HG03045 (cell line): Measurements from ENCODE around the gene ANKRD13C.
"Not testable (repeated sequence)": the region's sequence is repeated elsewhere in the genome, so short reads cannot be mapped to it uniquely, and the experiment has no call there.

Experiments used
- ATAC-seq: cut with Tn5 transposase; IDR thresholded peaks from one replicate; pipeline ENCODE4 v1.9.1; 2021; ENCODE audit warnings: mild to moderate bottlenecking, moderate library complexity; ENCODE audit not compliant: unreplicated experiment

The ANKRD13C gene

DNA sequence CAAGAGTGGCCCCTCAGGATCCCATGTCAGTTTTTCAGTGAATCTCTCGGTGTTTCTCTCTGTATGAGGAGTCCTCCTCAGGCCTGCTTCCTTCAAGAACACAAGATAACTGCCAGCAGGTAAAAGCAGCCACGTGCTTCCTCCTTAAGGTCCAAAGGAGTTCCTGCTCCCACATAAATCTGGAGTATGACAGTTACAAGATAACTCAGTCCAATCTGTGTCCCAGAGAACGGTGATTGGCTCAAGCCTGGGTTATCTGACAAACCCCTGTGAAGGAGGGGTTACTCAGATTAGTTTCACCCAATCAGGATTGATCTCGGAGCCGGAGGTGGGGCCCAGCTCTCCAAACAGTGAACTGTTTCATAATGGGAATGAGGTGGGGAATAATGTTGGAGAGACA, 5.8 kb upstream of the ANKRD13C start:
- ATAC-seq = no peak

DNA sequence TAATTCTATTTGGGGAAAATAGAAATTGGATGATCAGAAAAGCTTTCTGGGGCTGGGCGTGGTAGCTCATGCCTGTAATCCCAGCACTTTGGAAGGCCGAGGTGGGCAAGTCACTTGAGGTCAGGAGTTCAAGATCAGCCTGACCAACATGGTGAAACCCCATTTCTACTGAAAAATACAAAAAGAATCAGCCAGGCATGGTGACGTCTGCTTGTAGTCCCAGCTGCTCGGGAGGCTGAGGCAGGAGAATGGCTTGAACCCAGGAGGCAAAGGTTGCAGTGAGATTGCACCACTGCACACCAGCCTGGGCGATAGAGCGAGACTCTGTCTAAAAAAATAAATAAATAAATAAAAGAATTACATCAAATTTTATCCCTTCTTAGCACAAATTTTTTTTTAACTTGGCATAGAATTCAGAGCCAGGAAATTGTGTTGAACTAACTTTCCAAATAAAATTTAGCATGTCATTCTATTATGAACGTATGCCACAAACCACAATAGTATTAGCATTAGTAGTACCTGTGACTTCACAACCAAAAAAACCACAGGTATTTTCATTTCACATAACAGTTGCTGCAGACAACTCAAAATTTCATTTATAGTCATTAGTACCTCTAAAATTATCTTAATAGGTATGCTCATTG, 4.5 kb upstream of the ANKRD13C start:
- no peak for ATAC-seq

DNA sequence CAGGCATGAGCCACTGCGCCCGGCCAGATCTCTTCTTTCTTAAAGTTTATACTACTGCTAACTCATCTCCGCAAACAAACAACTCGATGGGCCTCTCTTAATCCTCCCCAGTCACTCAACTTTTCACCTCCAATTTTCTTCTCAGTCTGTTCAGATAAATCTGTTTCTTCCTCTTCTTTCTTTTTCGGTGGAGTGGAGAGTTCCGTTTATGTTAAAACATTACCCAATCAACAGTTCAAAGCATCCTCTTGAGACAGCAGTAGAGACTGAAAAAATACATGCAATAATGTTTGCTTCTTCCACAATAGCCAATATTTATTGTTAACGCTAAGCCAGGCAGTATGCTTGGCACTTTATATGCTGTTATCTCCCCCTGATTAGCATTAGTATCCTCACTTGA, 1.4 kb upstream of the ANKRD13C start:
- ATAC-seq = no peak

DNA sequence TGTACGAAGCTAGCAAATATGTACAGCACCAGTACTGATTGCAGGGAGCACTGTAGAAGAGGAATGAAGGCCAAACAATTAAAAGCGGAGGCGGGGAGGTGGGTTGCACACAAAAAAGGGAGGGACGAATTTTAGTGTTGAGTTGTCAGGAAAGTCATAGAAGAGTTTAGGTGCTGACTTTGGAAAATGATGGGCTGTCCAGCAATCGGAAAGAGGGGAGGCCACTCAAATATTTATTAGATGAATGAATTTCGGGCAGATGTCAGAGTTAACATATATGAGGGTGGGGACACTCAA, 537 bp upstream of the ANKRD13C start:
- ATAC-seq = no peak

DNA sequence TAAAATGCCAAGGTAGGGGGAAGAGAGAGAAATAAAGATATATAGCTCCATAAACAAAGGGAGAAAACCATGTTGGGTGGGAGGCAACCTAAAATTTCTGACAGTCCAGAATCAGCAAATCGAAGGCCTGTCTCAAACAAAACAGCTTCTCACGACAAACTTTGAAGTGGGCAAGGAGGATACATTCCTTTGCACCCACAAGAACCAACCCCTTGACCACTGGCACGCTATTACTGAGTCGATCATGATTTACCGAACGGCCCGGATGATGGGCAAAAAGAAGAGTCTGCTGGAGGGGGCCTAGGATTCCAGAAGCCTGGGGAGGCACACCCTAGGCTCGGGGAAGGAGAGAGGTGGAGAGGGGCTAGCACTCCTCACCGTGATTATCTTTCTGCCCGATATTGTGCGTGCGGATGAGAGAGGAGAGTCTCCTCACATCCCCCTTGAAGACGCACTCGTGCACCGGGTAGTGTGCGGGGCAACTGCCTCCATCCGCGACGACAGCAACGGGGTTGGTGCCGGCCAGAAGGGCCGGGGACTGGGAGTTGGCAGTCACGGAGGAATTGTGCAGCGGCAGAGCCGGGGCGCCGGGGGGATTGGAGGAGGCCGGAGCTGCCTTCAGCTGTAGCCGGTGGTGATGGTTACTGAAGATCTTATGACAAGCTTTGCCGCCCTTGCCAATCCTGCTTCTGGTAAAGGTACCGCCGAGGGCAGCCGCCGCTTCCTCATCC, 756 bp downstream of the ANKRD13C start:
- peak; percentile 30 for ATAC-seq

- no peak for ATAC-seq
Measured at GRCh38 chr1:70353044-70353443, 1.5 kb downstream of the ANKRD13C start.

DNA sequence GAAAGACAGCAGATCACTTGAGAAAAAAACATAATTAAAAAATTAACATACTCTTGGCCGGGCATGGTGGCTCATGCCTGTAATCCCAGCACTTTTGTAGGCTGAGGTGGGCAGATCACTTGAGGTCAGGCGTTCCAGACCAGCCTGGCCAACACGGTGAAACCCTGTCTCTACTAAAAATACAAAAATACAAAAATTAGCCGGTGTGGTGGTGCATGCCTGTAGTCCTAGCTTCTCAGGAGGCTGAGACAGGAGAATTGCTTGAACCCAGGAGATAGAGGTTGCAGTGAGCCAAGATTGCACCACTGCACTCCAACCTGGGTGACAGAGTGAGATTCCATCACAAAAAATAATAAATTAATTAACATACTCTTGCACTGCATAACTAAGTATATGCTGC, 4.7 kb downstream of the ANKRD13C start:
- not testable (repeated sequence) for ATAC-seq

DNA sequence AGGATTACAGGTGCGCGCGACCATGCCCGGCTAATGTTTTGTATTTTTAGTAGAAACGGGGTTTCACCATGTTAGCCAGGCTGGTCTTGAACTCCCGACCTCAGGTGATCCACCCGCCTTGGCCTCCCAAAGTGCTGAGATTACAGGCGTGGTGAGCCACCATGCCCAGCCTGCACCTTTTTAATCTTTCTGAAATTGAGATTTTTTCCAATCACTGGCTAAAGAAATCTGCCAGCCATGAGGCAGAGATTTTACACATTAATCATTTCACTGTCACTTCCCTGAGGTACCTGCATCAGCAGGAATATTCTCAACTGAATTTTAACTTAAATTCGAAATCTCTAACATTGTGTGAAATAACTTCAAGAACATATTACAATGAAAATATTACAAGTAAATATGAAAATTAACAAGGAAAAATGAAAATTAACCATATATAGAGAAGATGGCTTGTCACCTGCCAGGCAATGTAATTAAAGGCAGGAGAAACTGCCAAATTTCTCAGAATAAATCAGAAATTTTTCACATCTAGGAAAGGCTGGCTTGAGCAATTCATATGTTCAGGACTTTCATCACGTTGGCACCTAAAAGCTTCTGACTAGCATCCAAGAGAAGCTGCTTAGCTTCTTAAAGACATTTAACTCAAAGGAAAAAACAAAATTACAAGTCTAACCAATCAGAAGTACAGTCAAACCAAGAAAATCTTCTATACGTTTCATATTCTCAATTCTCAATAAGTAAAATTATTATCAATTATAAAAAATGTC, 5.9 kb downstream of the ANKRD13C start:
- ATAC-seq = no peak

DNA sequence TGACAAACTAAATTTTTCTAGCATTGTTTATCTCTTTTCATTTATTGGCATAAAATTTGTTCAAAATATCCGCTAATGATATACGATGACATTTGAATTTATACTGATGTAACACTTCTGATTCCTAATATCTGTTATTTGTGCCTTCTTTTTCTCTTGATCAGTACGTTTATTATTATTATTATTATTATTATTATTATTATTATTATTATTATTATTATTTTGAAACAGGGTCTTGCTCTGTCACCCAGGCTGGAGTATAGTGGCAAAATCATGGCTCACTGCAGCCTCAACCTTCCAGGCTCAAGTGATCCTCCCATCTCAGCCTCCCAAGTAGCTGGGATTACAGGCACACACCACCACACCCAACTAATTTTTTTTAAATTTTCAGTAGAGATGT, 14.9 kb downstream of the ANKRD13C start:
- ATAC-seq = not testable (repeated sequence)

DNA sequence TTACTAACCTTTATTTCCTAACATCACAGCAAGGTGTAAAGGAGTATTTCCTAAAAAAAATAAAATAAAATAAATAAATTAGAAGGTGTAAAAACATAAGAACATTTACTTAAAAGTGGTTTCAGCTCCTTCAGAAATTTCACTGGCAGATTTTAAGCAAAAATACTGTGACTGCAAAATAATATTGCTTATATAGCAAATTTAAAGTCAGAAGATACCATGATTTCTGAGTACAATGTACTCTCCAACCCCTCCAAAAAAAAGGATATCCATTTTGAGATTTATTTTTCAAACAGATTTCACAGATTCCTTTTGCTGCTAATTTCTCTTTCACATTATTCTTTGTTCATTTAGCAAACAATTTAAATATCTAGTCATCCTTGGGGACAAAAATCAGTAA, 18.5 kb downstream of the ANKRD13C start:
- ATAC-seq = no peak

DNA sequence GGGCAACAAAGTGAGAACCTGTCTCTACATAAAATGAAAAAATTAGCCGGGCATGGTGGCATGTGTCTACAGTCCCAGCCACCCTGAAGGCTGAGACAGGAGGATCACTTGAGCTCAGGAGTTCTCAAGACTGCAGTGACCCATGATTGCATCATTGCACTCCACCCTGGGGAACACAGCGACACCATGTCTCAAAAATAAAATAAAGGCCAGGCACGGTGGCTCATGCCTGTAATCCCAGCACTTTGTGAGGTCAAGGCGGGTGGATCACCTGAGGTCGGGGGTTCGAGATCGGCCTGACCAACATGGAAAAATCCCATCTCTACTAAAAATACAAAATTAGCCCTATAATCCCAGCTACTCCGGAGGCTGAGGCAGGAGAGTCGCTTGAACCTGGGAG, 20.1 kb downstream of the ANKRD13C start:
- no peak for ATAC-seq

DNA sequence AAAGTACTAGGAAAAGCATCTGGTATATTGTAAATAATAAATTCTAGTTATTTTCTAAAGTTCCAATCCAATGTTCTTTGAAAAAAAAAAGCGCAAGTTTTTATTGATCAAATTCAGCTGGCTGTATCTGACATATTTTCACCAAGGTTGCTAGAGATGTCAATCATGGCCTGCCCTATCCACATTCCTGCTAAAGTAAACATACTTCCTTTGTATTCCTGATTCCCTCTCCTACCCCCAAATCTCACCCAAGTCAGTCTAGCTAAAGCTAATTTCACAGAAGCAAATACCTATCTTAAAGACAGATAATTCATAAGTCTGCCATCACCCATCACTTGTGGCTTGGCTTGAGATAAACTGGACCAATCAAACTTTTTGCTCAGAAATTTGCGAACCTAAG, 21.3 kb downstream of the ANKRD13C start:
- no peak for ATAC-seq

DNA sequence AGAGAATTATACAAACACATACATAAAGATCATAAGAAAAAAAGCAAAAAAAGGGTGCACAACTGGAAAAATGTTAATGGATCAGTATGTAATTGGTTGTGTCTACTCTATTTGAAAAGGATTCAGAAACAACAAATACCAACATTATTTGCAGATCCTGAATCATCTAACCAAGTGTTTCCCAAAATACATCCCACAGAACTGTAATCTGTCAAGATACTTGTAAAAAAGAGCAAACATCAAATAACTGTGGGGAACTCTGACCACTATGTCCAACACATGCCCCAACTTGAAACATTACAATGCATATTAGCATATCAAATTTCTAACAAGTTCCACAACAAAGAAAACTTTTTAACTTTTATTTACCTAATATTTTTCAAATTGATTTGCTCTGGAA, 22.6 kb downstream of the ANKRD13C start:
- no peak for ATAC-seq

DNA sequence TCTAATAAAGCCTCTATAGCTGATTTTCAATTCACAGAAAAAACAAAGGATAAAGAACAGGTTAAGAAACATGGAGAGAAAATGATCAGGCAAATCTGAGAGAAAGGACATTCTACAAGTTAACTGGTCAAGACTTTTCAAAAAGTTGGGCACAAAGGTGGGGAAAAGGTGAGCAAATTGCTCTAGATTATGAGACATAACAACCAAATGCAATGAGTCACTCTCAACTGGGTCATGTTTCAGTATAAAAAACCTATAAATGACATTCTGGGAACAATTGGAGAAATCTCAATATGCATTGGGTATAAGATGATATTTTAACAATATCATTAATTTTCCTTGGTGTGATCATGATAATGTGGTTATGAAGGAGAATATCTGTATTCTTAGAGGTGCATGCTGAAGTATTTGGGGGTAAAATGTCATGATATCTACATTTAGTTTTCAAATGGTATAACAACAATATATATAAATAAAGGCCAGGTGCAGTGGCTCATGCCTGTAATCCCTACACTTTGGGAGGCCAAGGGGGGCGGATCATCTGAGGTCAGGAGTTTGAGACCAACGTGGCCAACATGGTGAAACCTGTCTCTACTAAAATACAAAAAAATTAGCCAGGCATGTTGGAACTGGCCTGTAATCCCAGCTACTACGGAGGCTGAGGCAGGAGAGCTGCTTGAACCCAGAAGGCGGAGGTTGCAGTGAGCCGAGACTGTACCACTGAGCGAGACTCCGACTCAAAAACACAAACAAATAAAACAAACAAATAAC, 27.0 kb downstream of the ANKRD13C start:
- ATAC-seq = no peak

- ATAC-seq = no peak
Measured at GRCh38 chr1:70324683-70325082, 29.8 kb downstream of the ANKRD13C start.

DNA sequence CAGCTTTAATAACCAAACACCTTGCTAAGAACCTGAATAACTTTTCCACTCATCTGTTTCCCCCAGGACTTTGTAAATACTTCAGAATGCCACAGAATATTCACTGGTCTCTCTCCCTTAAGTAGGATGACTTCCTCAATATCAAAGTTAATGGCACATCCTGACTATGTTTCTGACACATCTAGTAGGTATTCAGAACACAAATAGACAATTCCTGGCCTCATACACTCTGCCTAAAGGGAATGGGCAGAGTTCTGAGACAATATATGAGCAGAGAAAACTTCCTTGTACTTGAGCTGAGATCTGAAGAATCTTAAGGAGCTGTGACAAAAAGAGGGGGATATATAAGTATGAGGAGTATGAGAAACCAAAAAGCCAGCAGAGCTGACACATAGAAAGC, 34.8 kb downstream of the ANKRD13C start:
- ATAC-seq = no peak

- no peak for ATAC-seq
Measured at GRCh38 chr1:70318191-70318590, 36.3 kb downstream of the ANKRD13C start.

GRCh38 chr1:70317087-70317486, 37.4 kb downstream of the ANKRD13C start:
- no peak for ATAC-seq

DNA sequence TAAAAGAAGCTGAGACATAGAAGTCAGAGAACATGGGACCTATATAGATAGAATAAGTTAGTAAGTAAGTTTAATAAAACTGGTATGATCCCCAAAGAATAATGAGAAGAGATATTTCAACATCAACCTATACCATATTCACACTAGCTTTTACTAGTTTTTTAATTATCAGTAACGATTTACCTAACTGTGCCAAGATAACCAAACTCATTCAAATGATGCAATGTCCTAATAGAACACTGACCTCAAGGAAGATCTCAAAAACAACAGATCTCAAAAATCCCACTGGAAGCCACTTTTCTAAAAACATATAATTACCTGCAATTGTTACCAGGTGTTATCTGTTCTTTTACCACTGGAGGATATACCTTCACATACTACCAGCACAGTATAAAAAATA, 38.7 kb downstream of the ANKRD13C start:
- no peak for ATAC-seq

DNA sequence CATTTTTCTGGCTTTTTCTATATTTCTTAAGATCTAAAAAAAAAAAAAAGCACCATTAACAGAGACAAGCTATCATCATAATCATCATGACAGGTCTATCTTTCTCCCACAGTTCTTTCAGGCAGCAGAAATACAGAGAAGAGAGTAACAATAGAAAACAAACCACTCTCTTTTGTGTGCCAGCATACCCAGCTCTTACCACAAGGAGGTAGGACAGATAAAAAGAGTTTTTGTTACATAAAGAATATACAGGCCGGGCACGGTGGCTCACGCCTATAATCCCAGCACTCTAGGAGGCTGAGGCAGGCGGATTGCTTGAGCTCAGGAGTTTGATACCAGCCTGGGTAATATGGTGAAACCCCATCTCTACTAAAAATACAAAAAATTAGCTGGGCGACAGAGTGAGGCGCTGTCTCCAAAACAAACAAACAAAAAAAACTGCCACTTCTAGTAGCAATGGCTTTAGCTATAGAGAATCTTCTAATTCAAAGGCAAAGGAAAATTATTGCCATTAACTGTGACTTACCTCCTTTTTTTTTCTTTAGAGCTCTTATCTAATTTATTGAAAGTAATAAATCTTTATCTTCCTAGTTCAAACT, 39.7 kb downstream of the ANKRD13C start:
- ATAC-seq = no peak

DNA sequence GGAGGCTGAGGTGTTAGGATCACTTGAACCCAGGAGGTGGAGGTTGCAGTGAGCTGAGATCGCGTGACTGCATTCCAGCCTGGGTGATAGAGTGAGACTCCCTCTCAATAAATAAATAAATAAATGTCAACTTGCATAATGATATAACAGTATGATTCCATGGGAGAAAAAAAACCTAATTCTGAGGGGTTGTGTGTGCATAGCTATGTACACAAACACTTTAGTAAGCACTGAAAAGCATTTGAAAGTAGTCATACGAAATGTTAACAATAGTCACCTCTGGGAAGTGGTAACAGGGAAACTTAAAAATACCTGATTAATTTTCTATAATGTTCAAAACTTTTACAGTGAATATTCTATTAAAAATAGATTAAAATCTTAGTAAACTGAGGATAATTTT, 43.2 kb downstream of the ANKRD13C start:
- ATAC-seq = no peak
